ENCODE data around the gene SNX8.

GRCh38 chr7:2217206-2217605, 97.0 kb downstream of the SNX8 start:
- no peak for TF ChIP-seq CTCF (IDR thresholded peaks at IDR 0.05)
- no peak for TF ChIP-seq POLR2AphosphoS5 (IDR thresholded peaks at IDR 0.05)
- no peak for TF ChIP-seq POLR2A (IDR thresholded peaks at IDR 0.05)
